IMR-90 (cell line): ENCODE data around the gene RPN1.

Experiments
- BHLHE40 ChIP-seq: fragments of 150-350 bp; IDR thresholded peaks from 2 replicates; pipeline ENCODE4 v1.6.1; 2016; ENCODE audit warnings: mild to moderate bottlenecking, low read depth, low read length
- CEBPB ChIP-seq: IDR thresholded peaks from 2 replicates; pipeline ENCODE4 v1.6.1; 2012; ENCODE audit warnings: low read depth, low read length, improper control_type of control experiment
- CTCF ChIP-seq: conservative IDR thresholded peaks from 2 replicates; pipeline ENCODE4 v1.5.1; 2012; ENCODE audit warnings: mild to moderate bottlenecking, low read depth, low read length, improper control_type of control experiment
- ELK1 ChIP-seq: fragments of 150-350 bp; IDR thresholded peaks from 2 replicates; pipeline ENCODE4 v1.6.1; 2016; ENCODE audit warnings: low read depth, mild to moderate bottlenecking, low read length, moderate library complexity, borderline replicate concordance
- MAFK ChIP-seq: IDR thresholded peaks from 2 replicates; pipeline ENCODE4 v1.6.1; 2012; ENCODE audit warnings: low read depth, low read length, improper control_type of control experiment
- MAZ ChIP-seq: IDR thresholded peaks from 2 replicates; pipeline ENCODE4 v1.6.1; 2012; ENCODE audit warnings: low read depth, mild to moderate bottlenecking, low read length, improper control_type of control experiment, moderate library complexity, borderline replicate concordance
- MXI1 ChIP-seq: IDR thresholded peaks from 2 replicates; pipeline ENCODE4 v1.6.1; 2012; ENCODE audit warnings: low read depth, mild to moderate bottlenecking, low read length, moderate library complexity, borderline replicate concordance
- NFE2L2 ChIP-seq: fragments of 150-350 bp; IDR thresholded peaks from 2 replicates; pipeline ENCODE4 v1.6.1; 2016; ENCODE audit warnings: low read depth, mild to moderate bottlenecking, low read length
- POLR2A ChIP-seq: IDR thresholded peaks from 2 replicates; pipeline ENCODE4 v1.6.1; 2012; ENCODE audit warnings: mild to moderate bottlenecking, low read depth, low read length
- RAD21 ChIP-seq: IDR thresholded peaks from 2 replicates; pipeline ENCODE4 v1.6.1; 2012; ENCODE audit warnings: low read length, improper control_type of control experiment
- RCOR1 ChIP-seq: IDR thresholded peaks from 2 replicates; pipeline ENCODE4 v1.6.1; 2012; ENCODE audit warnings: mild to moderate bottlenecking, low read length, improper control_type of control experiment; ENCODE audit not compliant: insufficient replicate concordance
- RFX5 ChIP-seq: IDR thresholded peaks from 2 replicates; pipeline ENCODE4 v1.8.0; 2012; ENCODE audit warnings: low read depth, mild to moderate bottlenecking, low read length, moderate library complexity
- SMC3 ChIP-seq: fragments of 150-350 bp; IDR thresholded peaks from 2 replicates; pipeline ENCODE4 v1.6.1; 2016; ENCODE audit warnings: low read depth, mild to moderate bottlenecking, antibody characterized with exemption, low read length, moderate library complexity
- USF2 ChIP-seq: fragments of 150-350 bp; IDR thresholded peaks from 2 replicates; pipeline ENCODE4 v1.6.1; 2017; ENCODE audit warnings: mild to moderate bottlenecking, antibody characterized with exemption, low read length, low read depth

- peak; percentile 86 for TF ChIP-seq USF2
- no peak; the same call in 1 of the 2 replicates for TF ChIP-seq SMC3
- no peak for TF ChIP-seq POLR2A
- peak; percentile 82 for TF ChIP-seq CTCF
- TF ChIP-seq MAZ: no peak
- TF ChIP-seq RFX5: no peak
- no peak for TF ChIP-seq NFE2L2
- no peak for TF ChIP-seq MAFK
- TF ChIP-seq RCOR1: no peak
- peak; percentile 31; the same call in 1 of the 2 replicates for TF ChIP-seq BHLHE40
- TF ChIP-seq MXI1: peak; percentile 59; the same call in 1 of the 2 replicates
- no peak for TF ChIP-seq ELK1
- TF ChIP-seq RAD21: peak; percentile 62
- TF ChIP-seq CEBPB: no peak
These were observed 32.8 kb downstream of the RPN1 start for GRCh38 chr3:128617557-128618397.
